Measurements from ENCODE around the gene HEPHL1.
"Not testable (repeated sequence)": the region's sequence is repeated elsewhere in the genome, so short reads cannot be mapped to it uniquely, and the experiment has no call there.

Gene HEPHL1

GRCh38 chr11:94020777-94021481, at the start of gene HEPHL1:
HEPHL1 (plus strand) TSS chr11:94021354; CDS start chr11:94021369, 15 bp downstream.
- DNase-seq (ENCODE audit: low read depth, low spot score) = no peak

- DNase-seq (ENCODE audit: low read depth, low spot score) = no peak
Measured at GRCh38 chr11:93972790-93973189, 48.4 kb upstream of the HEPHL1 start.

GRCh38 chr11:93973322-93974051, 47.7 kb upstream of the HEPHL1 start:
- not testable (repeated sequence) for DNase-seq (ENCODE audit: low read depth, low spot score)

GRCh38 chr11:93974759-93975158, 46.4 kb upstream of the HEPHL1 start:
- no peak for DNase-seq (ENCODE audit: low read depth, low spot score)

- DNase-seq (ENCODE audit: low read depth, low spot score) = not testable (repeated sequence)
Measured at GRCh38 chr11:93976577-93977254, 44.4 kb upstream of the HEPHL1 start.

- DNase-seq (ENCODE audit: low read depth, low spot score) = no peak
Measured at GRCh38 chr11:93983542-93984195, 37.5 kb upstream of the HEPHL1 start.

GRCh38 chr11:93984196-93984567, 37.0 kb upstream of the HEPHL1 start:
- no peak for DNase-seq (ENCODE audit: low read depth, low spot score)

GRCh38 chr11:93984936-93985335, 36.2 kb upstream of the HEPHL1 start:
- no peak for DNase-seq (ENCODE audit: low read depth, low spot score)

- DNase-seq (ENCODE audit: low read depth, low spot score) = no peak
Measured at GRCh38 chr11:93986716-93987115, 34.4 kb upstream of the HEPHL1 start.

- DNase-seq (ENCODE audit: low read depth, low spot score) = no peak
Measured at GRCh38 chr11:93988455-93988854, 32.7 kb upstream of the HEPHL1 start.

GRCh38 chr11:93988912-93989311, 32.2 kb upstream of the HEPHL1 start:
- no peak for DNase-seq (ENCODE audit: low read depth, low spot score)

- DNase-seq (ENCODE audit: low read depth, low spot score) = no peak
Measured at GRCh38 chr11:93993747-93994146, 27.4 kb upstream of the HEPHL1 start.

- no peak for DNase-seq (ENCODE audit: low read depth, low spot score)
Measured at GRCh38 chr11:93997741-93998140, 23.4 kb upstream of the HEPHL1 start.

- DNase-seq (ENCODE audit: low read depth, low spot score) = no peak
Measured at GRCh38 chr11:94000659-94001058, 20.5 kb upstream of the HEPHL1 start.

GRCh38 chr11:94002226-94002625, 18.9 kb upstream of the HEPHL1 start:
- no peak for DNase-seq (ENCODE audit: low read depth, low spot score)

- no peak for DNase-seq (ENCODE audit: low read depth, low spot score)
Measured at GRCh38 chr11:94007426-94007825, 13.7 kb upstream of the HEPHL1 start.

- DNase-seq (ENCODE audit: low read depth, low spot score) = no peak
Measured at GRCh38 chr11:94007906-94008305, 13.2 kb upstream of the HEPHL1 start.

GRCh38 chr11:94010136-94010535, 11.0 kb upstream of the HEPHL1 start:
- DNase-seq (ENCODE audit: low read depth, low spot score) = no peak

GRCh38 chr11:94011478-94011877, 9.7 kb upstream of the HEPHL1 start:
- no peak for DNase-seq (ENCODE audit: low read depth, low spot score)

GRCh38 chr11:94017446-94017845, 3.7 kb upstream of the HEPHL1 start:
- no peak for DNase-seq (ENCODE audit: low read depth, low spot score)

- DNase-seq (ENCODE audit: low read depth, low spot score) = no peak
Measured at GRCh38 chr11:94018721-94019120, 2.4 kb upstream of the HEPHL1 start.

GRCh38 chr11:94023856-94024255, 2.7 kb downstream of the HEPHL1 start:
- DNase-seq (ENCODE audit: low read depth, low spot score) = no peak

Data from brain pericyte (primary cell).